Measurements from ENCODE around the gene TMEM132D.
"Not testable (repeated sequence)": the region's sequence is repeated elsewhere in the genome, so short reads cannot be mapped to it uniquely, and the experiment has no call there.

The TMEM132D gene

GRCh38 chr12:129241852-129242251, 662.0 kb downstream of the TMEM132D start:
- no peak for DNase-seq (ENCODE audit: low read depth in 2 of 2)

GRCh38 chr12:129237881-129238280, 665.9 kb downstream of the TMEM132D start:
- DNase-seq (ENCODE audit: low read depth in 2 of 2): no peak

- DNase-seq (ENCODE audit: low read depth in 2 of 2): no peak
Observed at GRCh38 chr12:129234209-129234608, 669.6 kb downstream of the TMEM132D start.

- no peak for DNase-seq (ENCODE audit: low read depth in 2 of 2)
Observed at GRCh38 chr12:129231491-129231890, 672.3 kb downstream of the TMEM132D start.

DNA sequence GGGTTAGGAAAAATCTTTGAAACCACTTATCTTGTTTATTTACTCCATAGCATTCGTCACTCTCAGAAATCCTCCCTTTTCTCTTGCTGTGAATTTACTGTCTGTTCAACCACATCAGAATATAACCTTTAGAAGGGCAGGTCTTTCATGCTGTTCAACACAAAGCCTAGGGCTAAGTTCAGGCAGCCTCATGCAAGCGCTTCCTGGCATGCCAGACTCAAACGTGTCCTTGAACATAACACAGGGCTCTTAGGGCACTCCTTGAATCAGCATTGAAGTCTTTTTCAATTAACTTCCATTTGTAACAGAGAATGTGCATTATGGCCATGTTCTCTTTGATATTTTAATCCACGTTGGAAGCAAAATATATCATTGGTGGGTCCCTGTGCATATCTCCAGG, 672.8 kb downstream of the TMEM132D start:
- DNase-seq (ENCODE audit: low read depth in 2 of 2): no peak

DNA sequence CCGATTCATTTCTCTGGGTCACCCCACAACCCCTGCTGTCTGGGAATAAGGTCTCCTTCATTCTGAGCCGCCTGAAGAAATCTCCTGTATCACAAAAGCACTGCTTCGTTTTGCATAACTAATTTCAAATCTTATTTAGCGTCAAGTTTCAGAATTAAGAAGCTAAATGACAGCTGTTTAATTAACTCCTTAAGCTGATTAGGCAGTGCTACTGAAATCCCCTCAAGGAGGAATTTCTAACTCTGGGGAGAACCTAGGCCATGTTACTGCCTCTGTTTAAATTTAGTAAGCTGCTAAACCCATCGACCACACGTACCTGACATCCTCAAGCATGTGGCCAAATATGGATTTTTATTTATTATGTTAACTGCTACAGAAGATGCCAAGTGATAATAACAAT, 677.0 kb downstream of the TMEM132D start:
- no peak for DNase-seq (ENCODE audit: low read depth in 2 of 2)

DNA sequence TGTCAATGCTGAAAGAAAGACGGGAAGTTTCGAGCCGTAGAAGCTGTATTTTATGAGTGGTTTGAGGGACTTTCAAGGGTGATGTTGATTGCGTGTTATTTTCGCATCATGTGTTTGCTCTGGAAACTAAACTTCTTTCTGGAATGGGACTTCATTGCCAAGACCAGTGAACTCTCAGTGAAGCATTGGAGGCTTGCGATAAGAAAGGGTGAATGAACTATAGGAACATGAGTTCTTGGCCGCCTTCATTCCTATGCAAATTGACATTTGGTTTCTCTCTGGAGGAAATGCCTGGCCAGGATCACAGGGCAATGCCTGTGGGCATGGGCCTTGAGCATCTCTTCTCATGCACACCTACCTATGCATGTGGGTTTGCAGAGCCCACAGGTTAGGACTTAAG, 677.8 kb downstream of the TMEM132D start:
- no peak for DNase-seq (ENCODE audit: low read depth in 2 of 2)

DNA sequence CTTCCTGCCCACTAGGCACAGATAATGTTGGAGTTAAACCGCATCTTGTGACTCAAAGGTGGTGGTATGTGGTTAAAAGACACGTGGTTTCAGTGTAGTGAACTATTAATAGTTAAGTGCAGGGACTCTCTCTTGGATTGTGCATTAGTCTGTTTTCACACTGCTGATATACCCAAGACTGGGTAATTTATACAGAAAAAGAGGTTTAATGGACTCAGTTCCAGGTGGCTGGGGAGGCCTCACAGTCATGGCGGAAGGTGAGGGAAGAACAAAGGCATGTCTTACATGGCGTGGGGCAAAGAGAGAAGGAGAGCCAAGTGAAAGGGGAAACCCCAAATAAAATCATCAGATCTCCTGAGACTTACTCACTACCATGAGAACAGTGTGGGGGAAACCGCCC, 688.3 kb downstream of the TMEM132D start:
- no peak for DNase-seq (ENCODE audit: low read depth in 2 of 2)

- no peak for DNase-seq (ENCODE audit: low read depth in 2 of 2)
Observed at GRCh38 chr12:129213551-129213950, 690.3 kb downstream of the TMEM132D start.

DNA sequence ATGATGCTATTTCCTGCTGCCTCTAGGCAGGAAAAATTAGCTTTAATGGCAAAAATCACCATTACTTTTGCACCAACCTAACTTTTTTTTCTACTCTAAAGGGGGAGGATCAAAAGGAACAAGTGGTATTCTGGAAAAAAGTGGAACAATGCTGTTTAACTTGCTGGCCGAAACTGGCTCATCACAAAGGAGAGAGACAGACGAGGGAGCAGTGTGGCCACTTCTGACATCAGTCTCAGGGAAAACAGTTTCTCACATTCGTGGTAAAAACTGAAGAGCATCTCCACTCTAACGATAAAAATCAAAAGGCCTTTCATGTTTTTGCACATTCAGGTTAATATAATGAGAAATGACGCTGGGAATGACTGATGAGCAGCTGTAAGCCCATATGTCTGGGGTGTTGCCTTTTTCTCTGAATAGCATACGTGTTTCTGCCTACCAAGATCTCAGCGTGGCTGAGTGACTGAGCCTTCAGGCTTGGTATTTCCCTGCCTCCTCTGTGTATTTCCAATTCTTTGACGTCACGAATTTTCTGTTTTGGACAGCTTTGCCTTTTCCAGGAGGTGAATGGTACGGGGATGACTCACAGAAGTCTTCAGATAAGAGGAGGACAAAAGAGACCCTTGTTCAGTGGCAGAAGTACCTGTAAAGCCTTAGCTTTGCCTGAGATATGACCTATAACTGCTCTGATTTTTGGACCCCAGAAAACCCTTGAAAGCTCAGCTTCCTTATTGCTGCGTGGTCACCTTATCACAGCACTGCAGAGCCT, 691.8 kb downstream of the TMEM132D start:
- no peak for DNase-seq (ENCODE audit: low read depth in 2 of 2)

DNA sequence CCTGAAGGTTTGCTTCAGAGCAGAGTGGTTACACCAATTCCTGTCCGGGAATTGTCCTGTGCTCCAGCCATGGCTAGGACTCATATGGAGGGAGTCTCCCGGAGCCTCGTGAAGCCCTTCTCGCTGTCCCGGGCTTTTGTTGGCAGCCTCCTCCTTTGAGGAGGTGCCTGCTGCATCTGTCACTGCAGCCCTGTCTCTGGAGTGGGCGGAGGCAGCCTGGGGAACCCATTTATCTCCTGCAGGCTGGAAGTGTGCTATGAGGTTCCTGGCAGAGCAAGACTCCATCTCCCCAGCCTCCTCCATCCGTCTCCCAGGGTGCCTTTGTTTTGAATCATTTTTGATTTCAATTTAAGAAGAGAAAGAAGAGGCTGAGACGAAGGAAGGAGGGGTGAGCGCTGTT, 695.3 kb downstream of the TMEM132D start:
- no peak for DNase-seq (ENCODE audit: low read depth in 2 of 2)

GRCh38 chr12:129207084-129207483, 696.7 kb downstream of the TMEM132D start:
- DNase-seq (ENCODE audit: low read depth in 2 of 2): no peak

DNA sequence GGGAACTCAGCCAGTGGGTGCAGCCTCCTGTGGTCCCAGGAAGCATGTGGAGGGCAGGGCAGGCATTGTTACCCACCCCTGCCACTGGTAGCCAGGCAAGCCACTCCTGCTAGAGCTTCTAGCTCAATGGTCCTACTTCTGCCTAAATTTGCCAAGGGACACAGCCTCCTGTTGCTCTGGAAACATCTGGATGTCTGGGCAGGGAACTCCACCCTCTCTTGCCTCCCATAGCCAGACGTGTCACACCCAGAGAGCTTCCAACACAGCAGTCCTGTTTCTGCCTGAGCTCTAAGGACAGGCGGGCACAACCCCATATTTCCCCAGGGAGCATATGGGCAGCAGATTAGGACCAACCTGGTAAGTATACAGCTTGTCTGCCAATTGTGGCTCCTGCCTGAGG, 700.4 kb downstream of the TMEM132D start:
- no peak for DNase-seq (ENCODE audit: low read depth in 2 of 2)

GRCh38 chr12:129202109-129202814, 701.6 kb downstream of the TMEM132D start:
- DNase-seq (ENCODE audit: low read depth in 2 of 2): no peak

- no peak for DNase-seq (ENCODE audit: low read depth in 2 of 2)
Observed at GRCh38 chr12:129201029-129201428, 702.8 kb downstream of the TMEM132D start.

GRCh38 chr12:129200576-129200975, 703.2 kb downstream of the TMEM132D start:
- no peak for DNase-seq (ENCODE audit: low read depth in 2 of 2)

GRCh38 chr12:129196927-129197326, 706.9 kb downstream of the TMEM132D start:
- DNase-seq (ENCODE audit: low read depth in 2 of 2): no peak

DNA sequence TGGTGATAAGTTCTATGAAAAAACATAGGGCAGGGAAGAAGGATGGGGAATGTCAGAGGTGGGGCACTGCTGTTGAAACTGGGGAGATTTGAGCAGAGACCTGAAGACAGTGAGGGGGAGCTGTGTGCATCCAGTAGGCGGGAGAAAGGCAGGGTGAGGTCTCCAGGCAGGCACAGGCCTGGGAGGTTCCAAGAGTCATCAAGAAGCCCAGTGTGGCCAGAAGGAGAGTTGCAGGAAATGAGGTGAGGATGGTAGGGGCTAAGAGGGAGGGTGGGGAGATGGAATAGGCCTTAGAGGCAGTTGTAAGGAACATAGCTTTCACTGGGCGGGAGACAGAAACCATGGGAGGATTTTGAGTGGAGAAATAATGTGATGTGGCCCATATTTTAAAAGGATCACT, 708.7 kb downstream of the TMEM132D start:
- no peak for DNase-seq (ENCODE audit: low read depth in 2 of 2)

GRCh38 chr12:129193263-129193871, 710.5 kb downstream of the TMEM132D start:
- no peak for DNase-seq (ENCODE audit: low read depth in 2 of 2)

GRCh38 chr12:129190827-129191226, 713.0 kb downstream of the TMEM132D start:
- no peak for DNase-seq (ENCODE audit: low read depth in 2 of 2)

- DNase-seq (ENCODE audit: low read depth in 2 of 2): not testable (repeated sequence)
Observed at GRCh38 chr12:129189879-129190278, 713.9 kb downstream of the TMEM132D start.

GRCh38 chr12:129186952-129187351, 716.9 kb downstream of the TMEM132D start:
- DNase-seq (ENCODE audit: low read depth in 2 of 2): no peak

DNA sequence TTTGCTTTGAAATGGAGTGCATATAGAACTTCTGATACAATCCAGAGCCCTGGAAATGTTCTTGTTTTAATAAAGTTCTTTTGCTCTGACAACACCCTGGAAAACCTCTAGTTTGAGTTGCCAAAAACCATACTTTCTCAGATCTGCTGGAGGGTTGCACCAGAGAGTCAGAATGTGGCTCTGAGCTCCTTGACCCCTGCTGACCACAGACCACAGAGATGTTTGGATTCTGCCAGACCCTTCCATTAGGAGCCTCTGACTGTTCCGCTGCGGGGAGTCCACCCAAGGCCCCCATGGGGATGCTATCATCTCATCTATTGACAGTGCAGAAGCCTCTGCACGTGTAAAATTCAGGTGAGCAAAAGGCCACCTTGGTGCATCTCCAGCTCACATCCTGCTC, 718.0 kb downstream of the TMEM132D start:
- no peak for DNase-seq (ENCODE audit: low read depth in 2 of 2)
